Head of caudate nucleus (tissue), 42 donors: ENCODE results near the gene SPTBN1.

Source experiments
- DNase-seq, 42 donors: peaks; one replicate each; pipeline versions ENCODE4 v3.0.0 to v3.0.0-alpha.2; 2020 to 2021; ENCODE audit warnings: mixed read lengths in 7 of 42
- intact Hi-C: fragments of 100-400 bp; cut with DNase I; formaldehyde crosslinking; loops from one replicate; pipeline ENCODE4 v1.15.0; 2022

Gene SPTBN1

GRCh38 chr2:54559006-54559445 is 102.9 kb downstream of the SPTBN1 start:
- intact Hi-C loops = no loop called here
- DNase-seq = no peak

GRCh38 chr2:54559593-54560145 is 103.5 kb downstream of the SPTBN1 start:
- peak in 20 of 42 donors; percentile 11 to 62 (median 29) for DNase-seq
- intact Hi-C loops = no loop called here

GRCh38 chr2:54560146-54560881 is 104.2 kb downstream of the SPTBN1 start:
- intact Hi-C loops = no loop called here
- peak in 4 of 42 donors; percentile 13 to 29 (median 20) for DNase-seq

- DNase-seq = no peak
- intact Hi-C loops = no loop called here
These were observed 104.9 kb downstream of the SPTBN1 start for GRCh38 chr2:54561010-54561409.

GRCh38 chr2:54564439-54564838 is 108.3 kb downstream of the SPTBN1 start:
- intact Hi-C loops = no loop called here
- no peak for DNase-seq

- intact Hi-C loops = no loop called here
- DNase-seq = no peak
These were observed 109.4 kb downstream of the SPTBN1 start for GRCh38 chr2:54565551-54565950.

GRCh38 chr2:54566896-54567295 is 110.8 kb downstream of the SPTBN1 start:
- intact Hi-C loops = no loop called here
- DNase-seq = no peak

- intact Hi-C loops = no loop called here
- no peak for DNase-seq
These were observed 112.8 kb downstream of the SPTBN1 start for GRCh38 chr2:54568876-54569321.

GRCh38 chr2:54569745-54570301 is 113.7 kb downstream of the SPTBN1 start:
- intact Hi-C loops = no loop called here
- peak in 14 of 42 donors; percentile 12 to 64 (median 23) for DNase-seq

- intact Hi-C loops = no loop called here
- DNase-seq = no peak
These were observed 114.3 kb downstream of the SPTBN1 start for GRCh38 chr2:54570321-54570855.

GRCh38 chr2:54570925-54571694 is 115.0 kb downstream of the SPTBN1 start:
- intact Hi-C loops = no loop called here
- DNase-seq = peak in 32 of 42 donors; percentile 22 to 70 (median 49)

- intact Hi-C loops = no loop called here
- no peak for DNase-seq
These were observed 116.1 kb downstream of the SPTBN1 start for GRCh38 chr2:54572262-54572635.

- intact Hi-C loops = no loop called here
- DNase-seq = no peak
These were observed 116.8 kb downstream of the SPTBN1 start for GRCh38 chr2:54572636-54573536.

GRCh38 chr2:54573537-54573919 is 117.4 kb downstream of the SPTBN1 start:
- intact Hi-C loops = no loop called here

GRCh38 chr2:54574107-54574859 is 118.2 kb downstream of the SPTBN1 start:
- intact Hi-C loops = no loop called here
- no peak for DNase-seq

More at GRCh38 chr2:54573537-54573919, 117.4 kb downstream of the SPTBN1 start:
- no peak for DNase-seq

- no peak for DNase-seq
- intact Hi-C loops = no loop called here
These were observed 118.7 kb downstream of the SPTBN1 start for GRCh38 chr2:54574860-54575247.

GRCh38 chr2:54575379-54575888 is 119.3 kb downstream of the SPTBN1 start:
- intact Hi-C loops = no loop called here
- no peak for DNase-seq

GRCh38 chr2:54577035-54577434 is 120.9 kb downstream of the SPTBN1 start:
- intact Hi-C loops = no loop called here

More at GRCh38 chr2:54577035-54577434, 120.9 kb downstream of the SPTBN1 start:
- DNase-seq = peak in 12 of 42 donors; percentile 20 to 72 (median 37)
